WTC11 (cell line): ENCODE measurements around the gene VSIR. TPM values are rescaled to one million over a fixed set of nuclear protein-coding genes. Genes with fewer than 3 reads are reported as not detected.

ENCODE experiments used
- ATAC-seq: fragments of 200-7000 bp; cut with Tn5 transposase; 2 replicates; pipeline ENCODE4 v1.10.0; 2021; ENCODE audit warnings: mild to moderate bottlenecking, moderate library complexity
- CTCF ChIA-PET: fragments of 300-600 bp; sonication (Branson Sonifier 250); formaldehyde crosslinking; loops from one replicate; lab custom pipeline; 2021; ENCODE audit warnings: antibody characterized with exemption; lab: Charles Lee
- POLR2A ChIA-PET: fragments of 350-600 bp; sonication (Branson Sonifier 250); formaldehyde crosslinking; loops from one replicate; lab custom pipeline; 2021; ENCODE audit warnings: antibody characterized with exemption; lab: Charles Lee
- DNase-seq: peaks from one replicate; pipeline ENCODE4 v3.0.0; 2021; ENCODE audit warnings: low spot score
- H3K27ac Mint-ChIP-seq: 2 replicates; pipeline ENCODE4 v1.8.0; 2021; ENCODE audit warnings: mixed read lengths
- H3K27me3 Mint-ChIP-seq: 2 replicates; pipeline ENCODE4 v1.8.0; 2021; ENCODE audit warnings: low read depth, mild to moderate bottlenecking, moderate library complexity, mixed read lengths
- H3K36me3 Mint-ChIP-seq: 2 replicates; pipeline ENCODE4 v1.8.0; 2021; ENCODE audit warnings: mixed read lengths
- H3K4me1 Mint-ChIP-seq: 2 replicates; pipeline ENCODE4 v1.8.0; 2022; ENCODE audit warnings: mixed read lengths
- H3K4me3 Mint-ChIP-seq: 2 replicates; pipeline ENCODE4 v1.8.0; 2021; ENCODE audit warnings: mild to moderate bottlenecking, moderate library complexity, mixed read lengths
- H3K9me3 Mint-ChIP-seq: 2 replicates; pipeline ENCODE4 v1.8.0; 2021; ENCODE audit warnings: mixed read lengths
- CREB1 ChIP-seq: sonication (generic); formaldehyde crosslinking; IDR thresholded peaks from 2 replicates; pipeline ENCODE4 v1.8.0; 2023; ENCODE audit warnings: mild to moderate bottlenecking, missing genetic modification reagents
- FOXJ3 ChIP-seq: sonication (generic); formaldehyde crosslinking; IDR thresholded peaks from 2 replicates; pipeline ENCODE4 v1.9.0; 2021; ENCODE audit warnings: missing genetic modification reagents, mild to moderate bottlenecking, borderline replicate concordance
- GTF2I ChIP-seq: fragments of 250-450 bp; sonication (Bioruptor Pico); conservative IDR thresholded peaks from 2 replicates; pipeline ENCODE4 v1.4.0; 2021; ENCODE audit warnings: mild to moderate bottlenecking
- JUN ChIP-seq: sonication (generic); formaldehyde crosslinking; IDR thresholded peaks from 2 replicates; pipeline ENCODE4 v1.8.0; 2023; ENCODE audit warnings: mild to moderate bottlenecking, missing genetic modification reagents
- MYBL2 ChIP-seq: sonication (generic); formaldehyde crosslinking; IDR thresholded peaks from 2 replicates; pipeline ENCODE4 v1.8.1; 2023; ENCODE audit warnings: mild to moderate bottlenecking, moderate library complexity, missing genetic modification reagents
- NFATC4 ChIP-seq: fragments of 250-450 bp; sonication (Bioruptor Pico); IDR thresholded peaks from 2 replicates; pipeline ENCODE4 v1.9.0; 2021; ENCODE audit warnings: mild to moderate bottlenecking
- SMAD3 ChIP-seq: sonication (generic); formaldehyde crosslinking; IDR thresholded peaks from 2 replicates; pipeline ENCODE4 v1.8.0; 2022; ENCODE audit warnings: missing genetic modification reagents, mild to moderate bottlenecking, borderline replicate concordance
- TCF7 ChIP-seq: sonication (generic); formaldehyde crosslinking; IDR thresholded peaks from 2 replicates; pipeline ENCODE4 v1.8.0; 2022; ENCODE audit warnings: mild to moderate bottlenecking, low read depth, missing genetic modification reagents, moderate library complexity
- ZBTB21 ChIP-seq: sonication (generic); formaldehyde crosslinking; IDR thresholded peaks from 2 replicates; pipeline ENCODE4 v1.8.1; 2023; ENCODE audit warnings: mild to moderate bottlenecking, missing genetic modification reagents, borderline replicate concordance
- ZNF317 ChIP-seq: sonication (generic); formaldehyde crosslinking; IDR thresholded peaks from 2 replicates; pipeline ENCODE4 v1.8.1; 2023; ENCODE audit warnings: low read depth, mild to moderate bottlenecking, moderate library complexity, missing genetic modification reagents, borderline replicate concordance
- total RNA-seq: library from RNA; stranded (reverse); gene quantifications from 3 replicates; pipeline ENCODE4 v1.2.3, GENCODE V29; 2021
- TF ChIP-seq, protein P1 (sequence below): fragments of 250-450 bp; sonication (Bioruptor Pico); conservative IDR thresholded peaks from 2 replicates; pipeline ENCODE4 v1.9.0; 2021; ENCODE audit warnings: mild to moderate bottlenecking
- TF ChIP-seq, protein P2 (sequence below): fragments of 250-450 bp; sonication (Bioruptor Pico); IDR thresholded peaks from 2 replicates; pipeline ENCODE4 v1.9.0; 2021; ENCODE audit warnings: mild to moderate bottlenecking
- TF ChIP-seq, protein P3 (sequence below): sonication (generic); formaldehyde crosslinking; IDR thresholded peaks from 2 replicates; pipeline ENCODE4 v1.8.1; 2022; ENCODE audit warnings: low read depth, missing genetic modification reagents, borderline replicate concordance
- TF ChIP-seq, protein P4 (sequence below): sonication (generic); formaldehyde crosslinking; IDR thresholded peaks from 2 replicates; pipeline ENCODE4 v1.8.0; 2023; ENCODE audit warnings: mild to moderate bottlenecking, missing genetic modification reagents
- TF ChIP-seq, protein P5 (sequence below): sonication (generic); formaldehyde crosslinking; IDR thresholded peaks from 2 replicates; pipeline ENCODE4 v1.8.0; 2022; ENCODE audit warnings: mild to moderate bottlenecking, missing genetic modification reagents
- TF ChIP-seq, protein P6 (sequence below): fragments of 250-450 bp; sonication (Bioruptor Pico); IDR thresholded peaks from 2 replicates; pipeline ENCODE4 v1.9.0; 2021; ENCODE audit warnings: mild to moderate bottlenecking
- TF ChIP-seq, protein P7 (sequence below): sonication (generic); formaldehyde crosslinking; IDR thresholded peaks from 2 replicates; pipeline ENCODE4 v1.8.1; 2022; ENCODE audit warnings: missing genetic modification reagents, borderline replicate concordance
- TF ChIP-seq, protein P8 (sequence below): sonication (generic); formaldehyde crosslinking; IDR thresholded peaks from 2 replicates; pipeline ENCODE4 v1.8.0; 2023; ENCODE audit warnings: missing genetic modification reagents

Gene VSIR
- total RNA-seq, 1 experiment from 2014 or later: 0.74 TPM

DNA sequence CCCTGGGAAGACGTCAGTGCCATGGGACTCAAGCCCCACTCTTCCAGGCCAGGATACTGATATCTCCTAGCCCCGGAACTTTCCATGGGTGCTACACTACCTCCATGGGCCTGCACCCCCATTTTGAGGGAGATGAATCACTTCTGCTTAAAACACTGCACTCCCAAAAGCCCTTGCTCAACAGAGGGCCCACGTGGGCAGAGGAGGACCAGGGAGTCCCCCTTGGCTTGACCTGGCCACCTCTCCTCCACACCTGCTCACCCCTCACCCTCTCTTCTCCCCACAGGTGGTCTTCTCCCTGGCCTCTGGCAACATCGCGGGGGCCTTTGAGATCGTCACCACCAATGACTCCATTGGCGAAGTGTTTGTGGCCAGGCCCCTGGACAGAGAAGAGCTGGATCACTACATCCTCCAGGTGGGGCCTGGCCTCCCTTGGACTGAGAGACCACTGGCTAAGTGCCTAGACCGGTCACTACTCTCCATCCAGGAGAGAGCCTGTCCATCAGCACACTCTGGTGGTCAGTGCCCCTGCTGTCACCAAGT is 33.9 kb downstream of the VSIR start (continued):
- TF ChIP-seq, protein P1, sequence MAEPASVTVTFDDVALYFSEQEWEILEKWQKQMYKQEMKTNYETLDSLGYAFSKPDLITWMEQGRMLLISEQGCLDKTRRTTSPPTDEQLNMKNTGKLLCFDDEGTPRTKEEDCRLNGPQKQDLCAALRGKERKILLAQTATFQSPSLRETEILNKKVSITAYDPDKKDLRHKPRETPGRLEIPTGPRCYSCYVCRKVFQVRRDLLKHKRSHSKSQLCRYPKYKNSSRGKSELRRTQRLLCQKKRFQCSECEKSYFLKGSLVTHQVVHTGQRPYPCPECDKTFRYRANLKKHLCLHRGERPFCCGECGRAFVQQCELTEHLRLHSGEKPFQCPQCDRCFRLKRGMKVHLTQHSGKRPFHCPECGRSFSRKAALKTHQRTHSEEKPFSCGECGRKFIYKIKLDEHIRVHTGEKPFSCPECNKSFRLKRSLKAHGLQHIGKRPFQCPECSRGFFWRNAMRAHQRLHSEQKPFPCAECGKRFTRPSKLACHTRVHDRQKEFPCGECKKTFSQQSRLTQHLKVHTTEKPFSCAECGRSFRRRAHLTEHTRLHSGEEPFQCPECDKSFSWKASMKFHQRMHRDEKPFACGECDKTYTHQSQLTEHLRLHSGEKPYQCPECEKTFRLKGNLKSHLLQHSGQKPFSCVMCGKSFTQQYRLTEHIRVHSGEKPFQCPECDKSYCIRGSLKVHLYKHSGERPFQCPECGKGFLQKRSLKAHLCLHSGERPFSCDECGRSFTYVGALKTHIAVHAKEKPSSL (CRISPR knock-in tag): no peak
- no peak for TF ChIP-seq SMAD3

DNA sequence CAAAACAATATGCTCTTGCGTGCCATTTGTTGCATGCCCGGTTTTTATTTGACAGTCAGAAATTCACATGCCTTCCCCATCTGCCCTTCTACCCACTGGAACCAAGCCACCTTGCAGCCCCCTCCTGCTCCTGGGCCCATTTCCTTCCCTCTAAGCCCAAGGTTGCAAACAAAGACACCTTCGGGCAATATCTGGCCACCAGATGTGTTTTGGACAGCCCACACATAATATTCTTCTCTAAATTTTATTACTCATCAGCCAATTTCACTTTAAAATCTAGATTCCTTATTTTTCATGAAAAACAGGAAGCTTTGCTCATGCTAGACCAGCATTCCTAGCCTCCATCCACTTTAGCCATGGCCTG is 35.5 kb downstream of the VSIR start:
- Mint-ChIP-seq H3K4me3 (no peak overlapping the region), H3K4me1 (peaks cover 10% of the 10 kb centered on the region)
- TF ChIP-seq JUN (CRISPR knock-in tag): no peak
- TF ChIP-seq ZBTB21: no peak
- no peak for TF ChIP-seq GTF2I (CRISPR knock-in tag)
- TF ChIP-seq NFATC4: no peak
- TF ChIP-seq, protein P2, sequence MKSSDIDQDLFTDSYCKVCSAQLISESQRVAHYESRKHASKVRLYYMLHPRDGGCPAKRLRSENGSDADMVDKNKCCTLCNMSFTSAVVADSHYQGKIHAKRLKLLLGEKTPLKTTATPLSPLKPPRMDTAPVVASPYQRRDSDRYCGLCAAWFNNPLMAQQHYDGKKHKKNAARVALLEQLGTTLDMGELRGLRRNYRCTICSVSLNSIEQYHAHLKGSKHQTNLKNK (CRISPR knock-in tag): no peak
- TF ChIP-seq, protein P3, sequence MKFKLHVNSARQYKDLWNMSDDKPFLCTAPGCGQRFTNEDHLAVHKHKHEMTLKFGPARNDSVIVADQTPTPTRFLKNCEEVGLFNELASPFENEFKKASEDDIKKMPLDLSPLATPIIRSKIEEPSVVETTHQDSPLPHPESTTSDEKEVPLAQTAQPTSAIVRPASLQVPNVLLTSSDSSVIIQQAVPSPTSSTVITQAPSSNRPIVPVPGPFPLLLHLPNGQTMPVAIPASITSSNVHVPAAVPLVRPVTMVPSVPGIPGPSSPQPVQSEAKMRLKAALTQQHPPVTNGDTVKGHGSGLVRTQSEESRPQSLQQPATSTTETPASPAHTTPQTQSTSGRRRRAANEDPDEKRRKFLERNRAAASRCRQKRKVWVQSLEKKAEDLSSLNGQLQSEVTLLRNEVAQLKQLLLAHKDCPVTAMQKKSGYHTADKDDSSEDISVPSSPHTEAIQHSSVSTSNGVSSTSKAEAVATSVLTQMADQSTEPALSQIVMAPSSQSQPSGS: no peak
- no peak for TF ChIP-seq MYBL2 (CRISPR knock-in tag)
- TF ChIP-seq, protein P4, sequence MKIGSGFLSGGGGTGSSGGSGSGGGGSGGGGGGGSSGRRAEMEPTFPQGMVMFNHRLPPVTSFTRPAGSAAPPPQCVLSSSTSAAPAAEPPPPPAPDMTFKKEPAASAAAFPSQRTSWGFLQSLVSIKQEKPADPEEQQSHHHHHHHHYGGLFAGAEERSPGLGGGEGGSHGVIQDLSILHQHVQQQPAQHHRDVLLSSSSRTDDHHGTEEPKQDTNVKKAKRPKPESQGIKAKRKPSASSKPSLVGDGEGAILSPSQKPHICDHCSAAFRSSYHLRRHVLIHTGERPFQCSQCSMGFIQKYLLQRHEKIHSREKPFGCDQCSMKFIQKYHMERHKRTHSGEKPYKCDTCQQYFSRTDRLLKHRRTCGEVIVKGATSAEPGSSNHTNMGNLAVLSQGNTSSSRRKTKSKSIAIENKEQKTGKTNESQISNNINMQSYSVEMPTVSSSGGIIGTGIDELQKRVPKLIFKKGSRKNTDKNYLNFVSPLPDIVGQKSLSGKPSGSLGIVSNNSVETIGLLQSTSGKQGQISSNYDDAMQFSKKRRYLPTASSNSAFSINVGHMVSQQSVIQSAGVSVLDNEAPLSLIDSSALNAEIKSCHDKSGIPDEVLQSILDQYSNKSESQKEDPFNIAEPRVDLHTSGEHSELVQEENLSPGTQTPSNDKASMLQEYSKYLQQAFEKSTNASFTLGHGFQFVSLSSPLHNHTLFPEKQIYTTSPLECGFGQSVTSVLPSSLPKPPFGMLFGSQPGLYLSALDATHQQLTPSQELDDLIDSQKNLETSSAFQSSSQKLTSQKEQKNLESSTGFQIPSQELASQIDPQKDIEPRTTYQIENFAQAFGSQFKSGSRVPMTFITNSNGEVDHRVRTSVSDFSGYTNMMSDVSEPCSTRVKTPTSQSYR (CRISPR knock-in tag): no peak
- no peak for TF ChIP-seq FOXJ3 (CRISPR knock-in tag)
- no peak for TF ChIP-seq ZNF317 (CRISPR knock-in tag)
- TF ChIP-seq, protein P5, sequence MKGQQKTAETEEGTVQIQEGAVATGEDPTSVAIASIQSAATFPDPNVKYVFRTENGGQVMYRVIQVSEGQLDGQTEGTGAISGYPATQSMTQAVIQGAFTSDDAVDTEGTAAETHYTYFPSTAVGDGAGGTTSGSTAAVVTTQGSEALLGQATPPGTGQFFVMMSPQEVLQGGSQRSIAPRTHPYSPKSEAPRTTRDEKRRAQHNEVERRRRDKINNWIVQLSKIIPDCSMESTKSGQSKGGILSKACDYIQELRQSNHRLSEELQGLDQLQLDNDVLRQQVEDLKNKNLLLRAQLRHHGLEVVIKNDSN (CRISPR knock-in tag): no peak
- TF ChIP-seq CREB1: no peak
- TF ChIP-seq, protein P6, sequence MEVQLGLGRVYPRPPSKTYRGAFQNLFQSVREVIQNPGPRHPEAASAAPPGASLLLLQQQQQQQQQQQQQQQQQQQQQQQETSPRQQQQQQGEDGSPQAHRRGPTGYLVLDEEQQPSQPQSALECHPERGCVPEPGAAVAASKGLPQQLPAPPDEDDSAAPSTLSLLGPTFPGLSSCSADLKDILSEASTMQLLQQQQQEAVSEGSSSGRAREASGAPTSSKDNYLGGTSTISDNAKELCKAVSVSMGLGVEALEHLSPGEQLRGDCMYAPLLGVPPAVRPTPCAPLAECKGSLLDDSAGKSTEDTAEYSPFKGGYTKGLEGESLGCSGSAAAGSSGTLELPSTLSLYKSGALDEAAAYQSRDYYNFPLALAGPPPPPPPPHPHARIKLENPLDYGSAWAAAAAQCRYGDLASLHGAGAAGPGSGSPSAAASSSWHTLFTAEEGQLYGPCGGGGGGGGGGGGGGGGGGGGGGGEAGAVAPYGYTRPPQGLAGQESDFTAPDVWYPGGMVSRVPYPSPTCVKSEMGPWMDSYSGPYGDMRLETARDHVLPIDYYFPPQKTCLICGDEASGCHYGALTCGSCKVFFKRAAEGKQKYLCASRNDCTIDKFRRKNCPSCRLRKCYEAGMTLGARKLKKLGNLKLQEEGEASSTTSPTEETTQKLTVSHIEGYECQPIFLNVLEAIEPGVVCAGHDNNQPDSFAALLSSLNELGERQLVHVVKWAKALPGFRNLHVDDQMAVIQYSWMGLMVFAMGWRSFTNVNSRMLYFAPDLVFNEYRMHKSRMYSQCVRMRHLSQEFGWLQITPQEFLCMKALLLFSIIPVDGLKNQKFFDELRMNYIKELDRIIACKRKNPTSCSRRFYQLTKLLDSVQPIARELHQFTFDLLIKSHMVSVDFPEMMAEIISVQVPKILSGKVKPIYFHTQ: no peak
- TF ChIP-seq, protein P1 (CRISPR knock-in tag): no peak
- TF ChIP-seq, protein P7, sequence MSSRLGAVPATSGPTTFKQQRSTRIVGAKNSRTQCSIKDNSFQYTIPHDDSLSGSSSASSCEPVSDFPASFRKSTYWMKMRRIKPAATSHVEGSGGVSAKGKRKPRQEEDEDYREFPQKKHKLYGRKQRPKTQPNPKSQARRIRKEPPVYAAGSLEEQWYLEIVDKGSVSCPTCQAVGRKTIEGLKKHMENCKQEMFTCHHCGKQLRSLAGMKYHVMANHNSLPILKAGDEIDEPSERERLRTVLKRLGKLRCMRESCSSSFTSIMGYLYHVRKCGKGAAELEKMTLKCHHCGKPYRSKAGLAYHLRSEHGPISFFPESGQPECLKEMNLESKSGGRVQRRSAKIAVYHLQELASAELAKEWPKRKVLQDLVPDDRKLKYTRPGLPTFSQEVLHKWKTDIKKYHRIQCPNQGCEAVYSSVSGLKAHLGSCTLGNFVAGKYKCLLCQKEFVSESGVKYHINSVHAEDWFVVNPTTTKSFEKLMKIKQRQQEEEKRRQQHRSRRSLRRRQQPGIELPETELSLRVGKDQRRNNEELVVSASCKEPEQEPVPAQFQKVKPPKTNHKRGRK: no peak
- TF ChIP-seq, protein P8, sequence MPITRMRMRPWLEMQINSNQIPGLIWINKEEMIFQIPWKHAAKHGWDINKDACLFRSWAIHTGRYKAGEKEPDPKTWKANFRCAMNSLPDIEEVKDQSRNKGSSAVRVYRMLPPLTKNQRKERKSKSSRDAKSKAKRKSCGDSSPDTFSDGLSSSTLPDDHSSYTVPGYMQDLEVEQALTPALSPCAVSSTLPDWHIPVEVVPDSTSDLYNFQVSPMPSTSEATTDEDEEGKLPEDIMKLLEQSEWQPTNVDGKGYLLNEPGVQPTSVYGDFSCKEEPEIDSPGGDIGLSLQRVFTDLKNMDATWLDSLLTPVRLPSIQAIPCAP: no peak
- no peak for TF ChIP-seq TCF7 (CRISPR knock-in tag)
- TF ChIP-seq, all 79 proteins: peak for 0
- CTCF ChIA-PET: interaction anchor here (1.2 to 2.0 kb wide), 4 partner anchors 9 to 39 kb away, joined by 3 to 5 read pairs (median 4); no protein-coding TSS in a partner anchor
- no peak overlapping the region for H3K27ac Mint-ChIP-seq
- no peaks in the 10 kb centered on the region for H3K36me3 Mint-ChIP-seq
- POLR2A ChIA-PET: no interaction called here
- peaks cover 8% of the 10 kb centered on the region; the same call in 1 of the 2 replicates for H3K9me3 Mint-ChIP-seq
- H3K27me3 Mint-ChIP-seq: peaks cover 3% of the 10 kb centered on the region; the same call in 1 of the 2 replicates
- ATAC-seq (no peak), DNase-seq (no peak)
